ENCODE results near the gene CDYL.

DNA sequence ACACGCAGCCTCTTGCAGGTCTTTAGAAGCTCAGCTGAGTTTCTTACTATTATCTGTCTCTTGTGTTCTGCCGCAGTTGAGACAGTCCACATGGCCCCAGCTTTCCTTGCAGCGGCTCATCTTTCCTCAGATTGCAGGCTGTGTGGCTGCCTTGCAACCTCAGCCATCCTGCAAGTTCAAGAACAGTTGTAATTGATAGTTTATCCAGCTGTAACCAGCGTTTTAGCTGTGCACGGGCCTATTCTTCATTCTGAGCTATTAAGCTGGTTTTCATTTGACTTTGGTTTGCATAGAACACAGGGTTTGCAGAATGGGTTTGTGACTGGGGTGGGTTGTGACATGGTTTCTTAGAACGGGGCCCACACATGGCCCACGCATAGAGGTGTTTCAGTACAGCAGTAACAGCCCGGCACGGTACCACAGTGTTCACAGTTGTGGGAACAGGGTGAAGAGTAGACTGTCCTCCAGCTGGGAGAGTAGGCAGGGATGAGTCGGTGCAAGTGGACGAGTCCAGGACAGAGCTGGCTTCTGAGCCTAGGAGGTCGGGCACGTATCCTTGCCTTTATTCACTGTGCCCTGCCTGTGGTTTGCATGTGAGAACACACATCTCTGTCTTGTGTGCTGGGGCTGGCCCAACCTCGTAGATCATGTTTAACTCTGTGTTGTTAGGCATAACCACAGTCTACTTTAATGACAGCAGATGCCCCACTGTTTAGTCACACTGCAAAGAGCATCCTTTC lies 138.4 kb downstream of the CDYL start:
- no peak for TF ChIP-seq FOXM1 (IDR thresholded peaks at IDR 0.05; ENCODE audit: borderline replicate concordance, low read depth)
- TF ChIP-seq, protein P1, sequence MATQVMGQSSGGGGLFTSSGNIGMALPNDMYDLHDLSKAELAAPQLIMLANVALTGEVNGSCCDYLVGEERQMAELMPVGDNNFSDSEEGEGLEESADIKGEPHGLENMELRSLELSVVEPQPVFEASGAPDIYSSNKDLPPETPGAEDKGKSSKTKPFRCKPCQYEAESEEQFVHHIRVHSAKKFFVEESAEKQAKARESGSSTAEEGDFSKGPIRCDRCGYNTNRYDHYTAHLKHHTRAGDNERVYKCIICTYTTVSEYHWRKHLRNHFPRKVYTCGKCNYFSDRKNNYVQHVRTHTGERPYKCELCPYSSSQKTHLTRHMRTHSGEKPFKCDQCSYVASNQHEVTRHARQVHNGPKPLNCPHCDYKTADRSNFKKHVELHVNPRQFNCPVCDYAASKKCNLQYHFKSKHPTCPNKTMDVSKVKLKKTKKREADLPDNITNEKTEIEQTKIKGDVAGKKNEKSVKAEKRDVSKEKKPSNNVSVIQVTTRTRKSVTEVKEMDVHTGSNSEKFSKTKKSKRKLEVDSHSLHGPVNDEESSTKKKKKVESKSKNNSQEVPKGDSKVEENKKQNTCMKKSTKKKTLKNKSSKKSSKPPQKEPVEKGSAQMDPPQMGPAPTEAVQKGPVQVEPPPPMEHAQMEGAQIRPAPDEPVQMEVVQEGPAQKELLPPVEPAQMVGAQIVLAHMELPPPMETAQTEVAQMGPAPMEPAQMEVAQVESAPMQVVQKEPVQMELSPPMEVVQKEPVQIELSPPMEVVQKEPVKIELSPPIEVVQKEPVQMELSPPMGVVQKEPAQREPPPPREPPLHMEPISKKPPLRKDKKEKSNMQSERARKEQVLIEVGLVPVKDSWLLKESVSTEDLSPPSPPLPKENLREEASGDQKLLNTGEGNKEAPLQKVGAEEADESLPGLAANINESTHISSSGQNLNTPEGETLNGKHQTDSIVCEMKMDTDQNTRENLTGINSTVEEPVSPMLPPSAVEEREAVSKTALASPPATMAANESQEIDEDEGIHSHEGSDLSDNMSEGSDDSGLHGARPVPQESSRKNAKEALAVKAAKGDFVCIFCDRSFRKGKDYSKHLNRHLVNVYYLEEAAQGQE (IDR thresholded peaks at IDR 0.05; ENCODE audit: low read depth): no peak
- TF ChIP-seq, protein P2, sequence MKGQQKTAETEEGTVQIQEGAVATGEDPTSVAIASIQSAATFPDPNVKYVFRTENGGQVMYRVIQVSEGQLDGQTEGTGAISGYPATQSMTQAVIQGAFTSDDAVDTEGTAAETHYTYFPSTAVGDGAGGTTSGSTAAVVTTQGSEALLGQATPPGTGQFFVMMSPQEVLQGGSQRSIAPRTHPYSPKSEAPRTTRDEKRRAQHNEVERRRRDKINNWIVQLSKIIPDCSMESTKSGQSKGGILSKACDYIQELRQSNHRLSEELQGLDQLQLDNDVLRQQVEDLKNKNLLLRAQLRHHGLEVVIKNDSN (IDR thresholded peaks at IDR 0.05): no peak
- TF ChIP-seq CEBPB (IDR thresholded peaks at IDR 0.05): no peak
- TF ChIP-seq EP300 (IDR thresholded peaks at IDR 0.05; ENCODE audit: borderline replicate concordance): no peak
- TF ChIP-seq, protein P3, sequence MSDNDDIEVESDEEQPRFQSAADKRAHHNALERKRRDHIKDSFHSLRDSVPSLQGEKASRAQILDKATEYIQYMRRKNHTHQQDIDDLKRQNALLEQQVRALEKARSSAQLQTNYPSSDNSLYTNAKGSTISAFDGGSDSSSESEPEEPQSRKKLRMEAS (IDR thresholded peaks at IDR 0.05): no peak
- TF ChIP-seq EGR1 (IDR thresholded peaks at IDR 0.05): no peak
- TF ChIP-seq NFIC (IDR thresholded peaks at IDR 0.05): no peak
- TF ChIP-seq CREB1 (IDR thresholded peaks at IDR 0.05; ENCODE audit: low read depth): no peak

All from Ishikawa (cell line).